ENCODE results near the gene CENPV. TPM values are rescaled to one million over a fixed set of nuclear protein-coding genes. Genes with fewer than 3 reads are reported as not detected.

Gene CENPV
- total and polyA plus RNA-seq, 2 experiments from 2014 or later, result 8.7 to 11.8 TPM

DNA sequence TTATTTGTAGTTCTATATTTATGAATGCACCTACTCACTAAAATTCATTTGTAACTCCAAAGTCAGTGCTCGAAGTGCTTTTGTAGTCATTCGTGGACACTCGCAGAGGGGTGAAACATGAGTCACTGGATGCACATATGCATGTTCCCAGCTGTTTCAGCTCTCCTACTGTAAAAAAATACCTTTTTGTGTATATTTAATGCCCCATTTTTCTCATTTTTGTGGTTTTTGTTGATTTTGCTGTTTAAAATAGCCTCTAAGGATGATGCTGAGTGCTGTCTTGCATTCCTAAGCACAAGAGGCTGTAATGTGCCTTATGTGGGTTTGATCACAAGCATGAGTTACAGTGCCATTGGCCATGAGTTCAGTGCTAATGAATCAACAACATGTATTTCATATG, 30.6 kb downstream of the CENPV start:
- Histone ChIP-seq H3F3A (ENCODE audit: insufficient read depth) (0 out of 2 replicates have a peak, but pooled peaks cover 9% of the 10 kb centered on the region), H3K27me3 (replicated peaks; ENCODE audit: insufficient read depth) (no peaks in the 10 kb centered on the region), H3K9ac (no peak overlapping the region), H3K9me2 (ENCODE audit: insufficient read depth) (no peaks in the 10 kb centered on the region), H3K4me1 (ENCODE audit: insufficient read depth) (peaks cover 9% of the 10 kb centered on the region; the same call in 1 of the 2 replicates), H3K79me2 (ENCODE audit: insufficient read depth) (no peaks in the 10 kb centered on the region), H3K4me3 (no peak overlapping the region), H3K4me2 (ENCODE audit: unreplicated experiment) (no peak overlapping the region), H3K9me3 (ENCODE audit: low read depth) (no peaks in the 10 kb centered on the region), H2AFZ (no peak overlapping the region), H4K20me1 (ENCODE audit: insufficient read depth) (no peaks in the 10 kb centered on the region), H3K27ac (peak overlapping the region; percentile 33; the same call in 1 of the 2 replicates), H3K36me3 (ENCODE audit: low read depth) (no peaks in the 10 kb centered on the region; the same call in 1 of the 2 replicates)
- WGBS, 2 experiments (ENCODE audit: low coverage in 1 of 2, low lambda C conversion rate in 2 of 2, missing lambda C conversion rate in 2 of 2), result 45 to 48% methylated on average over 3 of the region's 3 CpGs
- in situ Hi-C loops (cut with MboI), result no loop called here
- DNase-seq, result peak; percentile 64
- TF ChIP-seq EZH2 (IDR thresholded peaks at IDR 0.05; ENCODE audit: insufficient read depth, poor library complexity, severe bottlenecking), result no peak
- TF ChIP-seq EZH2phosphoT487 (IDR thresholded peaks at IDR 0.05; ENCODE audit: insufficient read depth, low read depth), result no peak

DNA sequence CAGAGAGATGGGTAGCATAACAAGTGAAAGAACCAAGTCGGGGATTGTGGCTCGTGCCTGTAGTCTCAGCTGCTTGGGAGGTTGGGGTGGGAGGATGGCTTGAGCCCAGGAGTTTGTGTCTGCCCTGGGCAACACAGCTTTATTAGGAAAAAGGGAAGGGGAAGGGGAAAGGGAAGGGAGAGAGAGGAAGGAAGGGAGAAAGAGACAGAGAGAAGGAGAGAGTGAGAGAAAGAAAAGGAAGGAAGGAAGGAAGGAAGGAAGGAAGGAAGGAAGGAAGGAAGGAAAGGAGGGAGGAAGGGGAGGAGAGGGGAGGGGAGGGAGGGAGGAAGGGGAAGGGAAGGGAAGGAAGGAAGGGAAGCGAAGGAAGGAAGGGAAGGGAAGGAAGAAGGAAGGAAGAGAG, 33.3 kb downstream of the CENPV start:
- Histone ChIP-seq H3F3A (ENCODE audit: insufficient read depth) (0 out of 2 replicates have a peak, but pooled peaks cover 9% of the 10 kb centered on the region), H3K4me2 (ENCODE audit: unreplicated experiment) (no peak overlapping the region), H3K4me1 (ENCODE audit: insufficient read depth) (peaks cover 9% of the 10 kb centered on the region; the same call in 1 of the 2 replicates), H3K9me3 (ENCODE audit: low read depth) (no peaks in the 10 kb centered on the region), H3K9me2 (ENCODE audit: insufficient read depth) (no peaks in the 10 kb centered on the region), H3K36me3 (ENCODE audit: low read depth) (no peaks in the 10 kb centered on the region), H3K27ac (no peak overlapping the region), H3K27me3 (replicated peaks; ENCODE audit: insufficient read depth) (no peaks in the 10 kb centered on the region), H3K79me2 (ENCODE audit: insufficient read depth) (no peaks in the 10 kb centered on the region), H2AFZ (no peak overlapping the region), H4K20me1 (ENCODE audit: insufficient read depth) (no peaks in the 10 kb centered on the region), H3K9ac (no peak overlapping the region), H3K4me3 (no peak overlapping the region)
- in situ Hi-C loops (cut with MboI), result no loop called here
- TF ChIP-seq EZH2 (IDR thresholded peaks at IDR 0.05; ENCODE audit: insufficient read depth, poor library complexity, severe bottlenecking), result no peak
- no peak for TF ChIP-seq EZH2phosphoT487 (IDR thresholded peaks at IDR 0.05; ENCODE audit: insufficient read depth, low read depth)
- no peak for DNase-seq
- WGBS, 2 experiments (ENCODE audit: low coverage in 1 of 2, low lambda C conversion rate in 2 of 2, missing lambda C conversion rate in 2 of 2), result 32 to 72% methylated on average over 2 of the region's 3 CpGs

DNA sequence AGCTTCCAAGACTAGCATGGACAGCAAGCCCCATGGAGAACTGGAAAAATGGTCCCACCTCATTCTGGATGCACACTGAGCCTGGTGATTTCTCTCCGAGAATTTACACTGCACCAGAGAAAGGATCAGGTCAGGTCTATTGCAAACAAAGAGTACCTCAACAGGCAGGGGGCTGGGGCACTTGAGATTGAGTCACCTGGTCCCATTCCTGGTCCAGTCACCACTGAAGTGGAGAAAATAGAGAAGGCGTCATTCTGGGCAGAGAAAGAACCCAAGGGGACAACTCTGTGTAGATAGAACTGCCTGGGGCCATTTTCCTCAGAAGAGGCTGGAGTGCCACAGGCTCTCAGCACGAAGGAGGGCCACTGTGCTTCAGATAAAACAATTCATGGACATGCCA, 38.4 kb downstream of the CENPV start:
- DNase-seq, result no peak
- TF ChIP-seq EZH2phosphoT487 (IDR thresholded peaks at IDR 0.05; ENCODE audit: insufficient read depth, low read depth), result no peak
- no peak overlapping the region for H2AFZ ChIP-seq

DNA sequence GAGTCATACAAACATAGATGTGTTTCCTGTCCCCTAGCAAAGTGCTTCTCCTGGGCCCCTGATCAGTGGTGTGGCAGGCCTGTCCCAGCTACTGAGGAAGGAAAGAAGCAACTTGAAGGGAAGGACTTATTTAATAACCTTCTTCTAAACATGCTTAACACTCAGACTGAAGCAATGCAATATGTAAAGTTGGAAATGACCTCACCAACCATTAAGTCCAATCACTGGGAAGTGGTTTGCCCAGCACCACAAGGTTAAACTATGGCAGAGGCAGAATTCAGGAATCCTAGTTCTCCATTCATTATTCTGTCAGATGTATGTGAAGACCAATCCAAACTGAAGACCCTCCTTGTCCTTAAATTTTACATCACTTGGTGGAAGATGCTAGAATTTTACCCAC, 39.1 kb downstream of the CENPV start:
- no peak overlapping the region for H3K4me2 ChIP-seq (ENCODE audit: unreplicated experiment)
- H3K79me2 ChIP-seq (ENCODE audit: insufficient read depth), result no peaks in the 10 kb centered on the region
- no peak overlapping the region for H3K4me3 ChIP-seq
- in situ Hi-C loops (cut with MboI), result no loop called here
- H3K27me3 ChIP-seq (replicated peaks; ENCODE audit: insufficient read depth), result no peaks in the 10 kb centered on the region
- peak; percentile 24 for DNase-seq
- H3K9ac ChIP-seq, result no peak overlapping the region
- no peak overlapping the region for H3K27ac ChIP-seq
- H2AFZ ChIP-seq, result no peak overlapping the region
- no peaks in the 10 kb centered on the region for H3F3A ChIP-seq (ENCODE audit: insufficient read depth)
- TF ChIP-seq EZH2phosphoT487 (IDR thresholded peaks at IDR 0.05; ENCODE audit: insufficient read depth, low read depth), result no peak
- TF ChIP-seq EZH2 (IDR thresholded peaks at IDR 0.05; ENCODE audit: insufficient read depth, poor library complexity, severe bottlenecking), result no peak
- H3K36me3 ChIP-seq (ENCODE audit: low read depth), result no peaks in the 10 kb centered on the region
- H4K20me1 ChIP-seq (ENCODE audit: insufficient read depth), result no peaks in the 10 kb centered on the region
- no peaks in the 10 kb centered on the region for H3K4me1 ChIP-seq (ENCODE audit: insufficient read depth)
- no peaks in the 10 kb centered on the region for H3K9me3 ChIP-seq (ENCODE audit: low read depth)
- no peaks in the 10 kb centered on the region for H3K9me2 ChIP-seq (ENCODE audit: insufficient read depth)

More for the DNA sequence above, 38.4 kb downstream of the CENPV start:
- Histone ChIP-seq H3K4me2 (ENCODE audit: unreplicated experiment) (no peak overlapping the region), H3K4me3 (no peak overlapping the region), H3K27ac (no peak overlapping the region), H3K9me3 (ENCODE audit: low read depth) (no peaks in the 10 kb centered on the region), H3K79me2 (ENCODE audit: insufficient read depth) (no peaks in the 10 kb centered on the region), H3K9ac (no peak overlapping the region), H3K4me1 (ENCODE audit: insufficient read depth) (no peaks in the 10 kb centered on the region), H3K9me2 (ENCODE audit: insufficient read depth) (no peaks in the 10 kb centered on the region), H4K20me1 (ENCODE audit: insufficient read depth) (no peaks in the 10 kb centered on the region), H3F3A (ENCODE audit: insufficient read depth) (no peaks in the 10 kb centered on the region), H3K27me3 (replicated peaks; ENCODE audit: insufficient read depth) (no peaks in the 10 kb centered on the region), H3K36me3 (ENCODE audit: low read depth) (no peaks in the 10 kb centered on the region)
- in situ Hi-C loops (cut with MboI), result no loop called here
- 73 to 85% methylated on average over 3 of the region's 3 CpGs for WGBS, 2 experiments (ENCODE audit: low coverage in 1 of 2, low lambda C conversion rate in 2 of 2, missing lambda C conversion rate in 2 of 2)
